ENCODE results near the gene WAC. TPM values are rescaled to one million over a fixed set of nuclear protein-coding genes. Genes with fewer than 3 reads are reported as not detected.

The WAC gene
- total RNA-seq, 4 donors from 2014 or later, result 165 to 189 (median 169) TPM

DNA sequence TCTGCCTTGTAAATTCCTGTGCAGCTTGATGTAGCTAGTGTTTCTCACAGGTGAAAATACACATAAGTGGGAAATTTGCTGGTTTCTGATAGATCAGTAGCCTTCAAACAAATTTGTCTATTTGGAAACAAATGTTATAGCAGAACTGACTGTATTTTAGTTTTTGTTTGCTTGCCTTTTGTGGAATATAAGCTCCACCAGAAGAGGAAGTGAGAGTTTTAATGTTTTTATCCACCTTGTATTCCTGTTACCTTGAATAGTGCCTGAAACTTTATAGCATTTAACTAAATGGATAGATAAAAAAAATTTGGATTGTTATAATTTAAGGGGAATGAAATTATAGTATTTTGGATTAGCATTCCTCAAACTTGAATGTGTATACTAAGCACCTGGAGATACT lies 9.8 kb downstream of the WAC start:
- H3K4me1 ChIP-seq, result peaks cover 4 to 5% of the 10 kb centered on the region in 2 donors
- H3K4me3 ChIP-seq (replicated peaks in 1 of 3), result no peak overlapping the region
- no peaks in the 10 kb centered on the region for H3K9me3 ChIP-seq
- TF ChIP-seq, protein P1, sequence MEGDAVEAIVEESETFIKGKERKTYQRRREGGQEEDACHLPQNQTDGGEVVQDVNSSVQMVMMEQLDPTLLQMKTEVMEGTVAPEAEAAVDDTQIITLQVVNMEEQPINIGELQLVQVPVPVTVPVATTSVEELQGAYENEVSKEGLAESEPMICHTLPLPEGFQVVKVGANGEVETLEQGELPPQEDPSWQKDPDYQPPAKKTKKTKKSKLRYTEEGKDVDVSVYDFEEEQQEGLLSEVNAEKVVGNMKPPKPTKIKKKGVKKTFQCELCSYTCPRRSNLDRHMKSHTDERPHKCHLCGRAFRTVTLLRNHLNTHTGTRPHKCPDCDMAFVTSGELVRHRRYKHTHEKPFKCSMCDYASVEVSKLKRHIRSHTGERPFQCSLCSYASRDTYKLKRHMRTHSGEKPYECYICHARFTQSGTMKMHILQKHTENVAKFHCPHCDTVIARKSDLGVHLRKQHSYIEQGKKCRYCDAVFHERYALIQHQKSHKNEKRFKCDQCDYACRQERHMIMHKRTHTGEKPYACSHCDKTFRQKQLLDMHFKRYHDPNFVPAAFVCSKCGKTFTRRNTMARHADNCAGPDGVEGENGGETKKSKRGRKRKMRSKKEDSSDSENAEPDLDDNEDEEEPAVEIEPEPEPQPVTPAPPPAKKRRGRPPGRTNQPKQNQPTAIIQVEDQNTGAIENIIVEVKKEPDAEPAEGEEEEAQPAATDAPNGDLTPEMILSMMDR (IDR thresholded peaks at IDR 0.05), result no peak
- no peak for TF ChIP-seq POLR2A (IDR thresholded peaks at IDR 0.05)
- DNase-seq, result no peak
- intact Hi-C loops (cut with DNase I), result no loop called here
- H3K36me3 ChIP-seq, result peaks cover 14 to 33% of the 10 kb centered on the region in 2 donors
- no peaks in the 10 kb centered on the region for H3K27me3 ChIP-seq
- no peak overlapping the region for H3K27ac ChIP-seq

GRCh38 chr10:28544058-28544457 lies 11.1 kb downstream of the WAC start:
- peaks cover 1 to 23% of the 10 kb centered on the region in 2 donors for H3K36me3 ChIP-seq
- 96 to 97% methylated on average over 5 of the region's 5 CpGs for WGBS, 2 donors
- intact Hi-C loops (cut with DNase I), result no loop called here
- no peaks in the 10 kb centered on the region for H3K9me3 ChIP-seq
- no peak overlapping the region for H3K27ac ChIP-seq
- no peak for DNase-seq
- H3K4me1 ChIP-seq, result peaks cover 14% of the 10 kb centered on the region in 2 donors
- no peaks in the 10 kb centered on the region for H3K27me3 ChIP-seq
- H3K4me3 ChIP-seq (replicated peaks in 1 of 3), result no peak overlapping the region
- TF ChIP-seq, protein P1 (IDR thresholded peaks at IDR 0.05), result no peak
- TF ChIP-seq POLR2A (IDR thresholded peaks at IDR 0.05), result no peak

GRCh38 chr10:28545967-28546644 lies 13.2 kb downstream of the WAC start:
- Histone ChIP-seq H3K4me1 (peaks cover 29% of the 10 kb centered on the region in 2 donors), H3K36me3 (peaks cover 0 to 6% of the 10 kb centered on the region in 2 donors), H3K9me3 (no peaks in the 10 kb centered on the region), H3K27ac (peak overlapping the region in 1 of 3 donors; percentile 13), H3K27me3 (no peaks in the 10 kb centered on the region), H3K4me3 (replicated peaks in 1 of 3) (no peak overlapping the region)
- WGBS, 2 donors, result 66 to 94% methylated on average over 4 of the region's 4 CpGs
- TF ChIP-seq POLR2A (IDR thresholded peaks at IDR 0.05), result no peak
- TF ChIP-seq, protein P1 (IDR thresholded peaks at IDR 0.05), result no peak
- intact Hi-C loops (cut with DNase I), result no loop called here
- no peak for DNase-seq

DNA sequence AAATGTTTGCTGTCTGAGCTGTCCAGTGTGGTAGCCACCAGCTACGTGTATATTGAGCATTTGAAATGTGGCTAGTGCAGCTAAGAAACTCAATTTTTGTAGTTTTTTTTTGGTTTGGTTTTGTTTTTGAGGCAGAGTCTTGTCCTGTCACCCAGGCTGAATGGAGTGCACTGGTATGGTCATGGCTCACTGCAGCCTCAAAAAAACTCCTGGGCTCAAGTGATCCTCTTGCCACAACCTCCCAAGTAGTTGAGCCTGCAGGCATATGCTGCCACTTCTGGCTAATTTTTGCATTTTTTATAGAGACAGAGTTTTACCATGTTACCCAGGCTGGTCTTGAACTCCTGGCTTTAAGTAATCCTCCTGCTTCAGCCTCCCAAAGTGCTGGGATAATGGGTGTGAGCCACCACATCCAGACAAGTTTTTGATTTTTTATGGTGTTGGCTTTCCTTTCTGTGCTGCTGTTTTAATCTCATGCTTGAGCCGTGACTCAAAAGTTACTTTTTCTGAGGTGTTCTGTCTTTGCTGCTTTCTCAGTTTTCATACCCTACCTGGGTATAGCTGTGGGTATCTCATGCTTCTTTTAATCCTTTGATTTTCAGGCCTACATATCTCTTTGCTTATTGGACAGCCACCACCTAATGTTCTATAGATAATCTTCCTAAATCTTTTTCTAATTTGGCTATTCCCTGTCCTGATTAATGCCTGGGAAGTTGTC lies 16.0 kb downstream of the WAC start:
- TF ChIP-seq, protein P1 (IDR thresholded peaks at IDR 0.05), result peak in 2 of 6 experiments; percentile 34 to 40
- TF ChIP-seq POLR2A (IDR thresholded peaks at IDR 0.05), result no peak
- intact Hi-C loops (cut with DNase I), result no loop called here
- H3K36me3 ChIP-seq, result peaks cover 0 to 2% of the 10 kb centered on the region in 2 donors
- no peaks in the 10 kb centered on the region for H3K9me3 ChIP-seq
- H3K27me3 ChIP-seq, result no peaks in the 10 kb centered on the region
- H3K4me3 ChIP-seq (replicated peaks in 1 of 3), result no peak overlapping the region
- 71 to 79% methylated on average over 2 of the region's 2 CpGs for WGBS, 2 donors
- H3K27ac ChIP-seq, result peak overlapping the region in 2 of 3 donors; percentile 19 to 24
- peak; percentile 66 to 67 for DNase-seq
- H3K4me1 ChIP-seq, result peaks cover 38 to 50% of the 10 kb centered on the region in 2 donors

GRCh38 chr10:28551086-28551485 lies 18.2 kb downstream of the WAC start:
- Histone ChIP-seq H3K36me3 (peaks cover 0 to 2% of the 10 kb centered on the region in 2 donors), H3K9me3 (no peaks in the 10 kb centered on the region), H3K27me3 (no peaks in the 10 kb centered on the region), H3K4me3 (replicated peaks in 1 of 3) (no peak overlapping the region), H3K4me1 (peaks cover 50 to 66% of the 10 kb centered on the region in 2 donors), H3K27ac (no peak overlapping the region)
- DNase-seq, result no peak
- no peak for TF ChIP-seq POLR2A (IDR thresholded peaks at IDR 0.05)
- TF ChIP-seq, protein P1 (IDR thresholded peaks at IDR 0.05), result no peak
- intact Hi-C loops (cut with DNase I), result no loop called here
- WGBS, 2 donors, result 65 to 70% methylated on average over 3 of the region's 3 CpGs

Data from thyroid gland (tissue), 4 donors.